Measurements from ENCODE around the gene CEBPE. TPM values are rescaled to one million over a fixed set of nuclear protein-coding genes. Genes with fewer than 3 reads are reported as not detected.

CEBPE gene
- total and polyA plus RNA-seq, 2 donors (not counting 3 experiments of a cell fraction or from before 2014, with no cell fraction given): not detected

- TF ChIP-seq GATA2 (IDR thresholded peaks at IDR 0.05; ENCODE audit: insufficient read depth, insufficient read length, low read depth, low read length) (no peak), MAX (IDR thresholded peaks at IDR 0.05; ENCODE audit: insufficient read depth, insufficient read length) (no peak), FOS (IDR thresholded peaks at IDR 0.05; ENCODE audit: borderline replicate concordance, insufficient read depth, low read length) (no peak), CTCF (IDR thresholded peaks at IDR 0.05; ENCODE audit: extremely low read depth in 1 of 2, insufficient read depth in 1 of 2, low read depth in 1 of 2, low read length in 2 of 2) (no peak), EZH2 (IDR thresholded peaks at IDR 0.05; ENCODE audit: borderline replicate concordance, low read depth, low read length, severe bottlenecking) (no peak), MYC (IDR thresholded peaks at IDR 0.05; ENCODE audit: low read depth, low read length) (no peak), JUN (IDR thresholded peaks at IDR 0.05; ENCODE audit: borderline replicate concordance, insufficient read depth, insufficient read length, low read depth) (no peak), POLR2AphosphoS5 (IDR thresholded peaks at IDR 0.05; ENCODE audit: insufficient read depth, low read depth, low read length) (no peak), POLR2A (IDR thresholded peaks at IDR 0.05; ENCODE audit: low read depth, low read length) (no peak)
- Histone ChIP-seq H3K27me3 (ENCODE audit: control insufficient read depth in 2 of 2, insufficient read depth in 2 of 2, low read length in 2 of 2) (no peaks in the 10 kb centered on the region), H3K27ac (ENCODE audit: insufficient read depth, low read depth, low read length) (no peak overlapping the region), H3K9me3 (replicated peaks; ENCODE audit: control insufficient read depth, insufficient read depth, low read length) (no peaks in the 10 kb centered on the region), H3K4me1 (ENCODE audit: control insufficient read depth, extremely low read depth, insufficient read depth, low read length) (no peaks in the 10 kb centered on the region), H4K20me1 (replicated peaks; ENCODE audit: control insufficient read depth, extremely low read depth, insufficient read depth, low read length) (no peaks in the 10 kb centered on the region), H3K9ac (replicated peaks; ENCODE audit: extremely low read depth, insufficient read depth, low read length) (no peak overlapping the region), H3K36me3 (ENCODE audit: control insufficient read depth in 2 of 2, extremely low read depth in 1 of 2, insufficient read depth in 2 of 2, low read length in 2 of 2) (no peaks in the 10 kb centered on the region), H3K79me2 (ENCODE audit: control insufficient read depth, insufficient read depth, low read length) (no peaks in the 10 kb centered on the region), H3K4me3 (replicated peaks in 1 of 3; ENCODE audit: insufficient read depth in 1 of 3, low read depth in 1 of 3, low read length in 3 of 3) (no peak overlapping the region), H3K4me2 (ENCODE audit: insufficient read depth, low read length) (no peak overlapping the region), H2AFZ (ENCODE audit: low read depth, low read length) (no peak overlapping the region), H3K9me1 (replicated peaks; ENCODE audit: control insufficient read depth, extremely low read depth, insufficient read depth, low read length) (no peaks in the 10 kb centered on the region)
- BruUV-seq (replicated peaks): no TSS peak
- ChIA-PET POLR2A (no interaction called here), CTCF (no interaction called here)
- DNase-seq (ENCODE audit: low read depth, low spot score) (no peak), FAIRE-seq (no peak)
- dilution Hi-C loops (cut with MboI; ENCODE audit: extremely low pct_ligation_motif_present, low sequenced_read_pairs) (no loop called here), intact Hi-C loops (cut with micrococcal nuclease) (no loop called here)
These were observed 27.9 kb upstream of the CEBPE start for GRCh38 chr14:23146980-23147379.

Data from endothelial cell of umbilical vein (primary cell).